ENCODE results near the gene TIMM21. TPM values are rescaled to one million over a fixed set of nuclear protein-coding genes. Genes with fewer than 3 reads are reported as not detected.

Gene TIMM21
- total RNA-seq, 4 donors from 2014 or later, result 10.5 to 38.1 (median 22.0) TPM

- in situ Hi-C loops (cut with MboI; ENCODE audit: low pct_ligation_motif_present in 1 of 4, low pct_unique_long_range_greater_than_20kb in 1 of 4, low sequenced_read_pairs in 3 of 4), result no loop called here
- intact Hi-C loops (cut with DNase I; ENCODE audit: low total_unique reads), result no loop called here
These were observed 34.6 kb upstream of the TIMM21 start for GRCh38 chr18:74113711-74114110.

GRCh38 chr18:74114116-74114515, 34.2 kb upstream of the TIMM21 start:
- 50% methylated on average over 1 of the region's 1 CpG; no CpG with 5 or more reads in 1 of the 2 donors for WGBS, 2 donors (ENCODE audit: low coverage in 1 of 2)
- in situ Hi-C loops (cut with MboI; ENCODE audit: low pct_ligation_motif_present in 1 of 4, low pct_unique_long_range_greater_than_20kb in 1 of 4, low sequenced_read_pairs in 3 of 4) (no loop called here), intact Hi-C loops (cut with DNase I; ENCODE audit: low total_unique reads) (no loop called here)
- H3K4me1 ChIP-seq, result peaks cover 0 to 6% (median 0%) of the 10 kb centered on the region in 4 donors
- no peaks in the 10 kb centered on the region for H3K36me3 ChIP-seq
- no peaks in the 10 kb centered on the region for H3K27me3 ChIP-seq
- H3K4me3 ChIP-seq, result no peak overlapping the region
- peaks cover 0 to 6% of the 10 kb centered on the region in 2 donors for H3K9me3 ChIP-seq
- no peak overlapping the region for H3K27ac ChIP-seq
- TF ChIP-seq EP300 (IDR thresholded peaks at IDR 0.05; ENCODE audit: low read depth), result no peak
- no peak for TF ChIP-seq POLR2AphosphoS5 (IDR thresholded peaks at IDR 0.05)
- TF ChIP-seq CTCF (IDR thresholded peaks at IDR 0.05), result no peak
- no peak for DNase-seq

More at GRCh38 chr18:74113711-74114110, 34.6 kb upstream of the TIMM21 start:
- Histone ChIP-seq H3K9me3 (peaks cover 0 to 6% of the 10 kb centered on the region in 2 donors), H3K4me1 (peaks cover 0 to 6% (median 0%) of the 10 kb centered on the region in 4 donors), H3K27ac (no peak overlapping the region), H3K4me3 (no peak overlapping the region), H3K36me3 (no peaks in the 10 kb centered on the region), H3K27me3 (no peaks in the 10 kb centered on the region)
- no peak for DNase-seq
- no peak for TF ChIP-seq POLR2A (IDR thresholded peaks at IDR 0.05)
- no peak for TF ChIP-seq EP300 (IDR thresholded peaks at IDR 0.05; ENCODE audit: low read depth)
- no peak for TF ChIP-seq CTCF (IDR thresholded peaks at IDR 0.05)
- no peak for TF ChIP-seq POLR2AphosphoS5 (IDR thresholded peaks at IDR 0.05)

- TF ChIP-seq POLR2A (IDR thresholded peaks at IDR 0.05) (no peak), EP300 (IDR thresholded peaks at IDR 0.05; ENCODE audit: low read depth) (no peak), CTCF (IDR thresholded peaks at IDR 0.05) (no peak), POLR2AphosphoS5 (IDR thresholded peaks at IDR 0.05) (no peak)
- 69 to 87% methylated on average over 4 of the region's 4 CpGs for WGBS, 2 donors (ENCODE audit: low coverage in 1 of 2)
- peaks cover 0 to 6% (median 0%) of the 10 kb centered on the region in 4 donors for H3K4me1 ChIP-seq
- H3K27me3 ChIP-seq, result no peaks in the 10 kb centered on the region
- intact Hi-C loops (cut with DNase I; ENCODE audit: low total_unique reads), result no loop called here
- H3K4me3 ChIP-seq, result no peak overlapping the region
- no peak for DNase-seq
- in situ Hi-C loops (cut with MboI; ENCODE audit: low pct_ligation_motif_present in 1 of 4, low pct_unique_long_range_greater_than_20kb in 1 of 4, low sequenced_read_pairs in 3 of 4), result no loop called here
- H3K36me3 ChIP-seq, result no peaks in the 10 kb centered on the region
- peaks cover 0 to 6% of the 10 kb centered on the region in 2 donors for H3K9me3 ChIP-seq
- H3K27ac ChIP-seq, result no peak overlapping the region
These were observed 33.3 kb upstream of the TIMM21 start for GRCh38 chr18:74115046-74115445.

GRCh38 chr18:74116633-74117554, 31.4 kb upstream of the TIMM21 start:
- in situ Hi-C loops (cut with MboI; ENCODE audit: low pct_ligation_motif_present in 1 of 4, low pct_unique_long_range_greater_than_20kb in 1 of 4, low sequenced_read_pairs in 3 of 4), result no loop called here
- H3K36me3 ChIP-seq, result no peaks in the 10 kb centered on the region
- intact Hi-C loops (cut with DNase I; ENCODE audit: low total_unique reads), result no loop called here
- no peak overlapping the region for H3K4me3 ChIP-seq
- 44 to 50% methylated on average over 9 of the region's 9 CpGs for WGBS, 2 donors (ENCODE audit: low coverage in 1 of 2)
- H3K9me3 ChIP-seq, result peaks cover 0 to 6% of the 10 kb centered on the region in 2 donors
- DNase-seq, result peak; percentile 12
- no peak overlapping the region for H3K27ac ChIP-seq
- TF ChIP-seq POLR2A (IDR thresholded peaks at IDR 0.05), result no peak
- no peak for TF ChIP-seq EP300 (IDR thresholded peaks at IDR 0.05; ENCODE audit: low read depth)
- peak; percentile 35 to 59 (median 52) for TF ChIP-seq CTCF (IDR thresholded peaks at IDR 0.05)
- no peak for TF ChIP-seq POLR2AphosphoS5 (IDR thresholded peaks at IDR 0.05)
- H3K27me3 ChIP-seq, result peaks cover 6% of the 10 kb centered on the region
- no peaks in the 10 kb centered on the region for H3K4me1 ChIP-seq

Measured in transverse colon (tissue), 4 donors.